LNCaP clone FGC (cell line): ENCODE results near the gene TSC22D3.
A peak's percentile ranks its signal among the peaks of the same experiment; 100 is the strongest.
"Not testable (repeated sequence)": the region's sequence is repeated elsewhere in the genome, so short reads cannot be mapped to it uniquely, and the experiment has no call there.

Experiments
- DNase-seq: peaks from one replicate; pipeline ENCODE4 v3.0.0-alpha.2; 2011; ENCODE audit warnings: low read depth
- H3K4me3 ChIP-seq: 2 replicates; pipeline ENCODE4 v1.5.1; 2011; ENCODE audit warnings: mild to moderate bottlenecking, low read depth, low read length, control low read depth
- TF ChIP-seq, protein P1 (sequence below): IDR thresholded peaks from 2 replicates; pipeline ENCODE4 v1.5.1; 2012; ENCODE audit warnings: mild to moderate bottlenecking; ENCODE audit not compliant: control insufficient read depth, insufficient read depth; ENCODE audit errors: extremely low read depth

The TSC22D3 gene

GRCh38 chrX:107669885-107670628 lies 105.5 kb downstream of the TSC22D3 start:
- peak; percentile 91 for DNase-seq
- TF ChIP-seq, protein P1, sequence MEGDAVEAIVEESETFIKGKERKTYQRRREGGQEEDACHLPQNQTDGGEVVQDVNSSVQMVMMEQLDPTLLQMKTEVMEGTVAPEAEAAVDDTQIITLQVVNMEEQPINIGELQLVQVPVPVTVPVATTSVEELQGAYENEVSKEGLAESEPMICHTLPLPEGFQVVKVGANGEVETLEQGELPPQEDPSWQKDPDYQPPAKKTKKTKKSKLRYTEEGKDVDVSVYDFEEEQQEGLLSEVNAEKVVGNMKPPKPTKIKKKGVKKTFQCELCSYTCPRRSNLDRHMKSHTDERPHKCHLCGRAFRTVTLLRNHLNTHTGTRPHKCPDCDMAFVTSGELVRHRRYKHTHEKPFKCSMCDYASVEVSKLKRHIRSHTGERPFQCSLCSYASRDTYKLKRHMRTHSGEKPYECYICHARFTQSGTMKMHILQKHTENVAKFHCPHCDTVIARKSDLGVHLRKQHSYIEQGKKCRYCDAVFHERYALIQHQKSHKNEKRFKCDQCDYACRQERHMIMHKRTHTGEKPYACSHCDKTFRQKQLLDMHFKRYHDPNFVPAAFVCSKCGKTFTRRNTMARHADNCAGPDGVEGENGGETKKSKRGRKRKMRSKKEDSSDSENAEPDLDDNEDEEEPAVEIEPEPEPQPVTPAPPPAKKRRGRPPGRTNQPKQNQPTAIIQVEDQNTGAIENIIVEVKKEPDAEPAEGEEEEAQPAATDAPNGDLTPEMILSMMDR = no peak
- H3K4me3 ChIP-seq = no peak overlapping the region

GRCh38 chrX:107669261-107669660 lies 106.3 kb downstream of the TSC22D3 start:
- DNase-seq = no peak
- H3K4me3 ChIP-seq = no peak overlapping the region
- TF ChIP-seq, protein P1 = no peak

DNA sequence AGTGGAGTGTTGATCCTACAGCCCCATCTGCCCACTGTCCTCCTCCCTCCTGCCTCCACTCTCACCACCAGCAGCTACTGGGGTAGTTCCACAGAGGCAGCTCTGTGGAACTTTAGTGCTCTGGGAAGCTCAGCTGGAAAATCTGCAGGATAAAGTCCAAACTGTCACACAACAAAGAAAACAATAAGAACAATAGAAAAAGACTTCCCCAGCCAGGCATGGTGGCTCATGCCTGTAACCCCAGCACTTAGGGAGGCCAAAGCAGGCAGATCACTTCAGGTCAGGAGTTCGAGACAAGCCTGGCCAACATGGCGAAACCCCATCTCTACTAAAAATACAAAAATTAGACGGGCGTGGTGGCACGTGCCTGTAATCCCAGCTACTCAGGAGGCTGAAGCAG lies 106.9 kb downstream of the TSC22D3 start:
- H3K4me3 ChIP-seq, DNase-seq: not testable (repeated sequence)

DNA sequence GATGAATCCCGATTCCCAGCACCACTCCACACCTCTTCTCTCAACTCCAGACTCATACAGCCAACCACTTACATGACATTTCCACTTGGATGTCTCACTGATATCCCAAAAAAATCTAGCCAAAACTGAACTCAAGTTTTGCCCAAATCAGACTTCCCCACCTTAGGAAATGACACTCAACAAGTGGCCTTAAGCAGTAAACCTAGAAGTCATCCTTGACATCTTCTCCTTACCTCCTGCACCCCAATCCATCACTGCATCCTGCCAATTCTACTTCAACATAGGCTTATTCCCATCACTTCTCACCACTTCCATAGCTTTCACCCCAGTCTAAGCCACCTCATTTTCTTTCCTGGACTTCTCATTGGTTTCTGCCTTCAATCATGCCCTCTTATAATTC lies 108.2 kb downstream of the TSC22D3 start:
- no peak for DNase-seq
- H3K4me3 ChIP-seq = no peak overlapping the region
- TF ChIP-seq, protein P1 = no peak

DNA sequence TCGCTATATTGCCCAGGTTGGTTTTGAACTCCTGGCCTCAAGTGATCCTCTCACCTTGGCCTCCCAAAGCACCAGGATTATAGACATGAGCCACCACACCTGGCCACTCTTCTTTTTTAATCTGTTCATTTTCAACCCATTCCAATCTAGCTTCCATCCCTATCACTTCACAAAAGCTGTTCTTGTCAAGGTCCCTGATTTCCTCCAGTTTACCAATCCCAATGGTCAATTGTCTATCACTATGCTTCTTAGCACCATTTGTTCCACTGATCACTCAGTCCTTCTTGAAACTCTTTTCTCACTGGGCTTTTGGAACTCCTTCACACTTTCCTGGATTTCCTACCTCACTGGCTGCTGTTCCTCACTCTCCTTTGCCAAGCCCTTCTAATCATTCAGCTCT lies 108.7 kb downstream of the TSC22D3 start:
- no peak overlapping the region for H3K4me3 ChIP-seq
- TF ChIP-seq, protein P1 = no peak
- DNase-seq = no peak
